Vagina (tissue), 2 donors: ENCODE results near the gene ERC2. TPM values are rescaled to one million over a fixed set of nuclear protein-coding genes. Genes with fewer than 3 reads are reported as not detected.

Source experiments
- DNase-seq, 2 donors: peaks; one replicate each; pipeline ENCODE4 v3.0.0-alpha.2; 2017; ENCODE audit errors: extremely low spot score in 2 of 2
- H3K27ac ChIP-seq: fragments of 200-600 bp; sonication (generic); one replicate; pipeline ENCODE4 v1.5.1; 2019
- H3K27me3 ChIP-seq: fragments of 200-600 bp; sonication (generic); one replicate; pipeline ENCODE4 v1.5.1; 2019
- H3K36me3 ChIP-seq, 2 donors: fragments of 200-600 bp; sonication (generic); one replicate each; pipeline ENCODE4 v1.5.1; 2017 to 2019
- H3K4me1 ChIP-seq: fragments of 200-600 bp; sonication (generic); one replicate; pipeline ENCODE4 v1.5.1; 2019
- H3K4me3 ChIP-seq, 2 donors: fragments of 200-600 bp; sonication (generic); 1 replicate in 1 of 2; 2 replicates in 1 of 2; pipeline ENCODE4 v1.5.1; 2016 to 2019
- H3K9me3 ChIP-seq: fragments of 200-600 bp; sonication (generic); one replicate; pipeline ENCODE4 v1.5.1; 2019
- CTCF ChIP-seq, 3 experiments: fragments of 450-650 bp in 2 of 3; fragments of 200-600 bp in 1 of 3; sonication (generic) in 1 of 3; IDR thresholded peaks; one replicate each; pipeline ENCODE4 v1.5.1; 2017 to 2019; ENCODE audit warnings: antibody characterized with exemption in 3 of 3, mild to moderate bottlenecking in 2 of 3, moderate library complexity in 2 of 3
- POLR2A ChIP-seq, 2 donors: fragments of 450-650 bp; IDR thresholded peaks; one replicate each; pipeline ENCODE4 v1.6.1; 2017; ENCODE audit warnings: antibody characterized with exemption in 2 of 2, mild to moderate bottlenecking in 2 of 2, moderate library complexity in 2 of 2
- POLR2AphosphoS5 ChIP-seq, 2 donors: sonication (generic); formaldehyde crosslinking; IDR thresholded peaks; one replicate each; pipeline ENCODE4 v1.9.0; 2017; ENCODE audit warnings: antibody characterized with exemption in 2 of 2, mild to moderate bottlenecking in 2 of 2, low read depth in 1 of 2; ENCODE audit not compliant: insufficient read depth in 1 of 2
- intact Hi-C: fragments of 100-400 bp; cut with DNase I; formaldehyde crosslinking; loops from one replicate; pipeline ENCODE4 v1.15.1; 2023
- total RNA-seq: library from RNA; depleted of rRNA; stranded (reverse); fragments of >200 nt; gene quantifications from one replicate; pipeline ENCODE4 v1.2.3, GENCODE V29; 2016

The ERC2 gene
- total RNA-seq, 1 donor from 2014 or later: 1.2 TPM

GRCh38 chr3:55984626-55985025, 483.6 kb downstream of the ERC2 start:
- no peak for DNase-seq
- Histone ChIP-seq H3K9me3 (no peaks in the 10 kb centered on the region), H3K27me3 (no peaks in the 10 kb centered on the region), H3K4me1 (no peaks in the 10 kb centered on the region), H3K4me3 (no peak overlapping the region), H3K36me3 (no peaks in the 10 kb centered on the region), H3K27ac (no peak overlapping the region)
- intact Hi-C loops: no loop called here
- TF ChIP-seq CTCF (IDR thresholded peaks at IDR 0.05) (no peak), POLR2AphosphoS5 (IDR thresholded peaks at IDR 0.05; ENCODE audit: insufficient read depth in 1 of 2, low read depth in 1 of 2) (no peak)

GRCh38 chr3:55978953-55979352, 489.3 kb downstream of the ERC2 start:
- no peak overlapping the region for H3K4me3 ChIP-seq
- DNase-seq: no peak
- no peaks in the 10 kb centered on the region for H3K27me3 ChIP-seq
- no peak for TF ChIP-seq POLR2A (IDR thresholded peaks at IDR 0.05)
- no peak for TF ChIP-seq CTCF (IDR thresholded peaks at IDR 0.05)
- no peak for TF ChIP-seq POLR2AphosphoS5 (IDR thresholded peaks at IDR 0.05; ENCODE audit: insufficient read depth in 1 of 2, low read depth in 1 of 2)
- no peaks in the 10 kb centered on the region for H3K4me1 ChIP-seq
- no peaks in the 10 kb centered on the region for H3K36me3 ChIP-seq
- no peak overlapping the region for H3K27ac ChIP-seq
- no peaks in the 10 kb centered on the region for H3K9me3 ChIP-seq
- intact Hi-C loops: no loop called here

DNA sequence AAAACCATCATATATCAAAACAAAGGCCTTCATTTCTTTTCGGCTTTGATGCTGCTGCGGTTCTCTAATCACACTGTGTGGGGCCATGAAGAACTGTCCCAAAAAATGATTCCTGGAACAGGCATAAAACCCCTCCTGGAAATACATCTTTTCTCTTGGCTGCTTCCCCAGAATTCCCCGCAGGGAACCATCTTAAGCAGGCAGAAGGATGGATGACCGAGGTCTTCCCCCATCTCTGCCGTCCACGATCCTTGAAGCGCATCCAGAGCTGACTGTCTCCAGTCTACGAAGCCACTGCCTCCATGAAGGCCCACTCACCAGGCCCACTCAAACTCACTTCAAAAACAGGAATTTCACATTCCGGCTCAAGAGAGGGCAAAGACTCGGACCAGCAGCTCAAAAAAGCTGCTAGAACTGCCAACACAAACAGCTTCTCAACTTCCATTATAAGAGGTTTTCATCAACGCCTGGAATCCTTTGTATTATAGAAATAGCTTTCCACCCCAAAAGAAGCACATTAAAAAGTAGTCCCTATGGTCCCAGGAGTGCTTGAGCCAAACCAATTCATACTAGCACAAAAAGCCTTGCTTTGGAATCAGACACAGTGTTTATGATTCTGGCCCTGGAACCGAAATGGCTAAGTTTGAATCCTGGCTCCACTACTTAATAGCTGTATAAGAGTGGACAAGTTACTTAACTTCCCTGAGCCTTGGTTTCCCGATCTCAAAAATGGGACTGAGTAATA, 493.7 kb downstream of the ERC2 start:
- H3K36me3 ChIP-seq: no peaks in the 10 kb centered on the region
- intact Hi-C loops: no loop called here
- H3K27ac ChIP-seq: no peak overlapping the region
- no peaks in the 10 kb centered on the region for H3K9me3 ChIP-seq
- TF ChIP-seq POLR2AphosphoS5 (IDR thresholded peaks at IDR 0.05; ENCODE audit: insufficient read depth in 1 of 2, low read depth in 1 of 2) (no peak), CTCF (IDR thresholded peaks at IDR 0.05) (no peak), POLR2A (IDR thresholded peaks at IDR 0.05) (no peak)
- no peak overlapping the region for H3K4me3 ChIP-seq
- DNase-seq: no peak
- no peaks in the 10 kb centered on the region for H3K27me3 ChIP-seq
- no peaks in the 10 kb centered on the region for H3K4me1 ChIP-seq

GRCh38 chr3:55969634-55970033, 498.6 kb downstream of the ERC2 start:
- DNase-seq: no peak
- H3K27me3 ChIP-seq: no peaks in the 10 kb centered on the region
- H3K27ac ChIP-seq: no peak overlapping the region
- H3K36me3 ChIP-seq: no peaks in the 10 kb centered on the region
- no peak overlapping the region for H3K4me3 ChIP-seq
- no peaks in the 10 kb centered on the region for H3K9me3 ChIP-seq
- H3K4me1 ChIP-seq: no peaks in the 10 kb centered on the region
- intact Hi-C loops: no loop called here
- no peak for TF ChIP-seq POLR2AphosphoS5 (IDR thresholded peaks at IDR 0.05; ENCODE audit: insufficient read depth in 1 of 2, low read depth in 1 of 2)
- no peak for TF ChIP-seq POLR2A (IDR thresholded peaks at IDR 0.05)
- no peak for TF ChIP-seq CTCF (IDR thresholded peaks at IDR 0.05)

GRCh38 chr3:55968331-55968730, 499.9 kb downstream of the ERC2 start:
- Histone ChIP-seq H3K36me3 (no peaks in the 10 kb centered on the region), H3K27me3 (no peaks in the 10 kb centered on the region), H3K4me1 (no peaks in the 10 kb centered on the region), H3K4me3 (no peak overlapping the region), H3K9me3 (no peaks in the 10 kb centered on the region), H3K27ac (no peak overlapping the region)
- TF ChIP-seq POLR2AphosphoS5 (IDR thresholded peaks at IDR 0.05; ENCODE audit: insufficient read depth in 1 of 2, low read depth in 1 of 2) (no peak), CTCF (IDR thresholded peaks at IDR 0.05) (no peak), POLR2A (IDR thresholded peaks at IDR 0.05) (no peak)
- DNase-seq: no peak
- intact Hi-C loops: no loop called here
